K562 (cell line): Measurements from ENCODE around the gene AQP5. TPM values are rescaled to one million over a fixed set of nuclear protein-coding genes. Genes with fewer than 3 reads are reported as not detected.

ENCODE experiments used
- CTCF ChIP-seq, 3 experiments: IDR thresholded peaks in 2 of 3; conservative IDR thresholded peaks in 1 of 3; 2 replicates each; pipeline ENCODE4 v1.5.1; 2011 to 2012; ENCODE audit warnings: low read length in 3 of 3, mild to moderate bottlenecking in 3 of 3, control low read depth in 2 of 3, improper control_type of control experiment in 1 of 3, inconsistent platforms in 1 of 3, low read depth in 1 of 3, mixed read lengths in 1 of 3, moderate library complexity in 1 of 3; ENCODE audit not compliant: insufficient read depth in 2 of 3
- ETV5 ChIP-seq: sonication (generic); formaldehyde crosslinking; IDR thresholded peaks from 2 replicates; pipeline ENCODE4 v1.4.0; 2020; ENCODE audit warnings: low read depth, mild to moderate bottlenecking, missing genetic modification reagents
- KAT7 ChIP-seq: sonication (generic); formaldehyde crosslinking; IDR thresholded peaks from 2 replicates; pipeline ENCODE4 v1.8.0; 2022; ENCODE audit warnings: missing genetic modification reagents, mild to moderate bottlenecking, borderline replicate concordance
- PCBP2 ChIP-seq: fragments of 200-400 bp; formaldehyde crosslinking; IDR thresholded peaks from 2 replicates; pipeline ENCODE4 v1.6.1; 2018; ENCODE audit warnings: low read length, low read depth, mild to moderate bottlenecking, moderate library complexity; ENCODE audit not compliant: poor library complexity, severe bottlenecking
- SIX5 ChIP-seq, 2 experiments: IDR thresholded peaks; 2 replicates each; pipeline ENCODE4 v1.6.1; 2011; ENCODE audit warnings: low read length in 2 of 2, borderline replicate concordance in 1 of 2, low read depth in 1 of 2, mild to moderate bottlenecking in 1 of 2, moderate library complexity in 1 of 2; ENCODE audit not compliant: insufficient read depth in 1 of 2
- SP2 ChIP-seq: IDR thresholded peaks from 2 replicates; pipeline ENCODE4 v1.6.1; 2011; ENCODE audit warnings: mild to moderate bottlenecking, low read depth, low read length, moderate library complexity; ENCODE audit not compliant: poor library complexity, severe bottlenecking; ENCODE audit errors: extremely low read depth
- TRIM25 ChIP-seq: fragments of 450-650 bp; IDR thresholded peaks from 2 replicates; pipeline ENCODE4 v1.7.0; 2016; ENCODE audit warnings: borderline replicate concordance
- WHSC1 ChIP-seq: IDR thresholded peaks from one replicate; pipeline ENCODE4 v1.6.1; 2012; ENCODE audit warnings: low read length, control low read depth, inconsistent platforms
- XRCC5 ChIP-seq: fragments of 200-400 bp; formaldehyde crosslinking; IDR thresholded peaks from 2 replicates; pipeline ENCODE4 v1.6.1; 2017; ENCODE audit warnings: low read depth, mild to moderate bottlenecking, low read length
- ZBTB40 ChIP-seq, 2 experiments: fragments of 450-650 bp in 1 of 2; sonication (generic) in 1 of 2; formaldehyde crosslinking in 1 of 2; IDR thresholded peaks; 2 replicates each; pipeline versions ENCODE4 v1.7.1 to v1.9.0; 2016 to 2022; ENCODE audit warnings: inconsistent platforms in 1 of 2, mild to moderate bottlenecking in 1 of 2, missing genetic modification reagents in 1 of 2
- ZNF124 ChIP-seq: sonication (generic); formaldehyde crosslinking; IDR thresholded peaks from 2 replicates; pipeline ENCODE4 v1.8.1; 2022; ENCODE audit warnings: missing genetic modification reagents
- ZNF224 ChIP-seq: sonication (generic); formaldehyde crosslinking; IDR thresholded peaks from 2 replicates; pipeline ENCODE4 v1.8.0; 2022; ENCODE audit warnings: mild to moderate bottlenecking, missing genetic modification reagents
- ZNF57 ChIP-seq: fragments of 450-650 bp; formaldehyde crosslinking; IDR thresholded peaks from 2 replicates; pipeline ENCODE4 v1.4.0; 2020; ENCODE audit warnings: mild to moderate bottlenecking, moderate library complexity
- ZNF589 ChIP-seq: fragments of 200-800 bp; sonication (Bioruptor generic); IDR thresholded peaks from 2 replicates; pipeline ENCODE4 v1.6.1; 2016; ENCODE audit warnings: low read depth, missing genetic modification characterization, missing compliant biosample characterization
- ZNF644 ChIP-seq: fragments of 200-800 bp; sonication (Bioruptor generic); IDR thresholded peaks from 2 replicates; pipeline ENCODE4 v1.6.1; 2016; ENCODE audit warnings: low read depth, missing genetic modification characterization, missing compliant biosample characterization
- polyA plus RNA-seq, 8 experiments: library from polyadenylated mRNA; depleted of rRNA in 4 of 8; stranded (reverse) in 5 of 8; unstranded in 3 of 8; fragments of >200 nt; fragmentation: Nextera tagmentation in 2 of 8; fragmentation: Illumina TruSeq in 1 of 8; extraction: Ambion mirVana in 2 of 8; extraction: Trizol in 1 of 8; gene quantifications; 2 replicates each; pipeline versions ENCODE4 v1.2.1 to v1.2.3, GENCODE V29; 2011 to 2014; ENCODE audit warnings: inconsistent platforms in 1 of 8, missing spikeins in 1 of 8
- total RNA-seq, 7 experiments: library from RNA; depleted of rRNA in 6 of 7; stranded (reverse); fragments of >200 nt in 6 of 7; fragmentation: Illumina TruSeq in 2 of 7; extraction: Trizol in 2 of 7; gene quantifications; 2 replicates each; pipeline versions ENCODE4 v1.2.1 to v1.2.3, GENCODE V29; 2011 to 2021; ENCODE audit warnings: low replicate concordance in 1 of 7

The AQP5 gene
- total and polyA plus RNA-seq, 9 of the 15 experiments (the other 6 are each of a cell fraction or from before 2014, with no cell fraction given) = not detected

GRCh38 chr12:49929581-49929980 lies 32.1 kb upstream of the AQP5 start (continued):
- TF ChIP-seq ZBTB40 (IDR thresholded peaks at IDR 0.05) (no peak), ZBTB40 (CRISPR knock-in tag; IDR thresholded peaks at IDR 0.05) (no peak), PCBP2 (no peak), ETV5 (no peak), ZNF224 (no peak), XRCC5 (no peak), ZNF589 (CRISPR knock-in tag) (no peak), CTCF (IDR thresholded peaks at IDR 0.05 in 2 of 3, conservative IDR thresholded peaks at IDR 0.05 in 1 of 3; ENCODE audit: insufficient read depth in 2 of 3, low read depth in 1 of 3, low read length in 3 of 3) (no peak), SP2 (no peak), ZNF124 (CRISPR knock-in tag) (no peak), ZNF57 (CRISPR knock-in tag) (no peak), ZNF644 (no peak), WHSC1 (no peak), TRIM25 (no peak), SIX5 (IDR thresholded peaks at IDR 0.05; ENCODE audit: borderline replicate concordance in 1 of 2, insufficient read depth in 1 of 2, low read depth in 1 of 2, low read length in 2 of 2) (no peak), KAT7 (no peak)
